Esophagus muscularis mucosa (tissue), 3 donors: Measurements from ENCODE around the gene AFTPH.

ENCODE experiments used
- CTCF ChIP-seq, 3 experiments: fragments of 200-600 bp in 2 of 3; fragments of 450-650 bp in 1 of 3; sonication (generic) in 2 of 3; IDR thresholded peaks; one replicate each; pipeline ENCODE4 v1.5.1; 2017 to 2019; ENCODE audit warnings: antibody characterized with exemption in 3 of 3, mild to moderate bottlenecking in 2 of 3, moderate library complexity in 1 of 3
- POLR2A ChIP-seq: fragments of 450-650 bp; IDR thresholded peaks from one replicate; pipeline ENCODE4 v1.6.1; 2017; ENCODE audit warnings: antibody characterized with exemption, moderate library complexity, mild to moderate bottlenecking, low read depth
- POLR2AphosphoS5 ChIP-seq, 2 donors: sonication (generic); formaldehyde crosslinking; IDR thresholded peaks; one replicate each; pipeline ENCODE4 v1.6.1; 2017; ENCODE audit warnings: antibody characterized with exemption in 2 of 2

DNA sequence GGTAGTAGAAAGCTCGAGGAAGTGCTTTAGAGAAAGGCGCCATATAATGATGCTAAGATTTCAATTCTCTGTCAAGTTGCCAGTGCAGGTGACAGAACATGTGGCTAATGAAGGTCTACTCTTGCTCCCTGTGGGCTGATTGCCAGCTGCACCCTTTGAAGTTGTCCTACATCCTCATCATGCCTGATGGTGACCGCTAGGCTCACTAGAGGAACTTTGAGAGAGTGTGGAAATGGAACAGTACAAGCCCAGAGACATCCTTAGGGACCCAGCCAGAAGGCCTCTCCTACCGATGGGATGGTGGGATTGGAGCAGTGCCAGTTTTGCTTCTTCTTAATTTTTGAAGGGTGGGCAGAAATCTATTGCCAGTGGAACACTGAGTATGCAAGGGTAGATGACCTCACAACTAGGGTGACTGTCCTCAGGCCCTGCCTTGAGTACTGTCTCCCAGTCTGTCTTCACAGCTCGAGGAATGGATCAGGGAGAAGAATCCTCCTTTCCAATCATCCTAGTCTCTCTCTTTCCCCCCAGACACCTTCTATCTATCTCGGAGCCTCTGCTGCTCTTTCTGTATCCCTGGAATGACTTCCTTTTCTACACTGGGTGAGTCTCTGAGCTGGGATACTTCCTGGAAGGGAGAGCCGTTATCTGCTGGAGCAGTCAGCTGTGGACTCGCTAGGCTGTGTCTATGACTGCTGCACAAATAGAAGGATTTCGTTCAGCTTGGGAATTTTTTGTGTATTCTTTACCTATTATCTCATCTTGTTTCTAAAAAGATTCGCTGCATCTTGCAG is 36.7 kb upstream of the AFTPH start:
- TF ChIP-seq CTCF (IDR thresholded peaks at IDR 0.05) (no peak), POLR2AphosphoS5 (IDR thresholded peaks at IDR 0.05) (no peak), POLR2A (no peak)
